Thoracic aorta (tissue), 2 donors: ENCODE data around the gene ZNF317. TPM values are rescaled to one million over a fixed set of nuclear protein-coding genes. Genes with fewer than 3 reads are reported as not detected.

Experiments
- ATAC-seq: fragments of 150-250 bp; one replicate; pipeline ENCODE4 v1.8.0; 2017; ENCODE audit warnings: low read depth; ENCODE audit not compliant: insufficient number of reproducible peaks, low FRiP score
- DNase-seq: peaks from one replicate; pipeline ENCODE4 v3.0.0-alpha.2; 2020; ENCODE audit warnings: low spot score
- H3K27ac ChIP-seq, 2 donors: fragments of 200-600 bp; sonication (generic); 1 replicate in 1 of 2; 2 replicates in 1 of 2; pipeline ENCODE4 v1.5.1; 2016; ENCODE audit warnings: mild to moderate bottlenecking in 2 of 2, moderate library complexity in 2 of 2
- H3K27me3 ChIP-seq: fragments of 200-600 bp; sonication (generic); replicated peaks from 2 replicates; pipeline ENCODE4 v1.6.0; 2016; ENCODE audit warnings: mild to moderate bottlenecking; ENCODE audit not compliant: insufficient read depth
- H3K36me3 ChIP-seq: fragments of 200-600 bp; sonication (generic); one replicate; pipeline ENCODE4 v1.5.1; 2016
- H3K4me1 ChIP-seq, 2 donors: fragments of 200-600 bp; sonication (generic); 1 replicate in 1 of 2; 2 replicates in 1 of 2; pipeline versions ENCODE4 v1.5.1 to v1.6.0; 2016; ENCODE audit warnings: low read depth in 2 of 2, mild to moderate bottlenecking in 1 of 2; ENCODE audit not compliant: control insufficient read depth in 1 of 2
- H3K4me3 ChIP-seq: fragments of 200-600 bp; sonication (generic); 2 replicates; pipeline ENCODE4 v1.5.1; 2016; ENCODE audit warnings: mild to moderate bottlenecking
- H3K9me3 ChIP-seq: fragments of 200-600 bp; sonication (generic); 2 replicates; pipeline ENCODE4 v1.5.1; 2016
- total RNA-seq, 2 donors: library from RNA; depleted of rRNA; stranded (reverse); fragments of >200 nt; gene quantifications; one replicate each; pipeline versions ENCODE4 v1.1.0 to v1.2.3, GENCODE V29; 2016
- TF ChIP-seq, protein P1 (sequence below): fragments of 200-600 bp; sonication (generic); IDR thresholded peaks from one replicate; pipeline ENCODE4 v1.5.1; 2019; ENCODE audit warnings: antibody characterized with exemption

Gene ZNF317
- total RNA-seq, 2 donors from 2014 or later, result 13.5 to 20.3 TPM

DNA sequence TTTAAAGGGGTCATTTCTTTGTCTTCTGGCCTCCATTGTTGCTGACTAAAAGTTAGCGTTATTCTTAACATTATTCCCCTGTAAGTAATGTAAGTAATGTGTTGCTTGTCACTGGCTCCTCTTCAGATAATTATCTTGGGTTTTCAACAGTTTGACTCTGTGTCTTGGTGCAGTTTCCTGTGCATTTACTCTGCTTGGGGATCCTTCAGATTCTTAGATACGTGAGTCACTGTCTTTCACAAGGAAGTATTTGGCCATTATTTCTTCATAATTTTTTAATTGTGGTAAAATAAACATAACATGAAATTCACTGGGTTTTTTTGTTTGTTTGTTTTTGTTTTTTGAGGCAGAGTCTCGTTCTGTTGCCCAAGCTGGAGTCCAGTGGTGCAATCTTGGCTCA lies 25.1 kb downstream of the ZNF317 start:
- ATAC-seq, result no peak
- H3K36me3 ChIP-seq, result peaks cover 42% of the 10 kb centered on the region
- TF ChIP-seq, protein P1, sequence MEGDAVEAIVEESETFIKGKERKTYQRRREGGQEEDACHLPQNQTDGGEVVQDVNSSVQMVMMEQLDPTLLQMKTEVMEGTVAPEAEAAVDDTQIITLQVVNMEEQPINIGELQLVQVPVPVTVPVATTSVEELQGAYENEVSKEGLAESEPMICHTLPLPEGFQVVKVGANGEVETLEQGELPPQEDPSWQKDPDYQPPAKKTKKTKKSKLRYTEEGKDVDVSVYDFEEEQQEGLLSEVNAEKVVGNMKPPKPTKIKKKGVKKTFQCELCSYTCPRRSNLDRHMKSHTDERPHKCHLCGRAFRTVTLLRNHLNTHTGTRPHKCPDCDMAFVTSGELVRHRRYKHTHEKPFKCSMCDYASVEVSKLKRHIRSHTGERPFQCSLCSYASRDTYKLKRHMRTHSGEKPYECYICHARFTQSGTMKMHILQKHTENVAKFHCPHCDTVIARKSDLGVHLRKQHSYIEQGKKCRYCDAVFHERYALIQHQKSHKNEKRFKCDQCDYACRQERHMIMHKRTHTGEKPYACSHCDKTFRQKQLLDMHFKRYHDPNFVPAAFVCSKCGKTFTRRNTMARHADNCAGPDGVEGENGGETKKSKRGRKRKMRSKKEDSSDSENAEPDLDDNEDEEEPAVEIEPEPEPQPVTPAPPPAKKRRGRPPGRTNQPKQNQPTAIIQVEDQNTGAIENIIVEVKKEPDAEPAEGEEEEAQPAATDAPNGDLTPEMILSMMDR, result no peak
- H3K4me3 ChIP-seq, result no peak overlapping the region
- no peaks in the 10 kb centered on the region for H3K4me1 ChIP-seq
- H3K9me3 ChIP-seq, result peaks cover 13% of the 10 kb centered on the region
- no peaks in the 10 kb centered on the region for H3K27me3 ChIP-seq
- H3K27ac ChIP-seq, result no peak overlapping the region
- no peak for DNase-seq

DNA sequence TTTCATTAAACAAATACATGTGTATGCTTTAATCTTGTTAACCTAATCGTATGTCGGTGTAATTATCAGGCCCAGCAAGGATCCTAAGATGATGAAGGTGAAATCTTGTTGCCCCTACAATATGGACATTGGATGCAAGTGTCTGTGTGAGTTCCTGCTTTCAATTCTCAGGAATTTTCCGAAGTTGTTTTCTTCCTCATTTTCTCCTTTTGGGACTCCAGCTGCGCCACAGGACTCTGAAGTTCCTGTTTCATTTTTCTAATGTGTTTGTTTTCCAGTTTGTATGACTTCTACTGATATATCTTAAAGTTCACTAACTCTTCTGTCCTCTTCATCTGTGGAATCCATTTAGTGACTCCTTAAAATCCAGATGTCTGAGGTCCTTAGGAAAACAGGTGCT lies 26.6 kb downstream of the ZNF317 start:
- no peak for ATAC-seq
- H3K4me1 ChIP-seq, result no peaks in the 10 kb centered on the region

DNA sequence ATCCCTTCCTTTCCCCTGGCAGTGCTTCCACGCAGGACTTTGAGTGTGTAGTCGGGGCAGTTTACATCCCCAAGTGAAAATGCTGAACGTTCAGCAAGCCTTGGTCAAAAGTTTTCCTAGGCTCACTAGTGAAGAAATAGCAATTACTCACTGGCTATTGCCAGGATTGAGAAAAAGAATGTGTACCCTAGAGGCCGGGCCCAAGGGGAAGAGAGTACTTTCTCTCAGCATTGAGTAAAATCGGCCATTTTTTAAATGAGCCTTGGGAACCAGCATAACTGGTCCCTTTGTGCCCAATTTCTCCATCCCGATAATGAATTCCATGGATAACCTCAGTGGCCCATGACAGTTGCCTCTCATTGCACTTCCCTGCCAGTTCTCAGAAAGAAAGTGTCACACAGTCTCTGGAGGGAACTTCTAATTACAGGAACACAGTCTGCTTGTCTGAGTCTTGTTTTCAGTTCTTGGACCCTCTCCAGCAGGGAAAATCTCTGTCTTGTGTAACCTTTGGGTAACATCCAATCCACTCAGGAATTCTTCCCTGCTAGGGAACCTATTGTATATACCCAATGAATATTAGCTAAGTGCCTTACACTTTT lies 31.3 kb downstream of the ZNF317 start:
- DNase-seq (no peak), ATAC-seq (no peak)
- Histone ChIP-seq H3K9me3 (no peaks in the 10 kb centered on the region), H3K27me3 (no peaks in the 10 kb centered on the region), H3K27ac (no peak overlapping the region), H3K4me1 (no peaks in the 10 kb centered on the region), H3K4me3 (no peak overlapping the region), H3K36me3 (no peaks in the 10 kb centered on the region)
- TF ChIP-seq, protein P1, result no peak

More for the DNA sequence above, 26.6 kb downstream of the ZNF317 start:
- TF ChIP-seq, protein P1, result no peak
- Histone ChIP-seq H3K27ac (no peak overlapping the region), H3K27me3 (no peaks in the 10 kb centered on the region), H3K9me3 (peaks cover 3% of the 10 kb centered on the region), H3K4me3 (no peak overlapping the region), H3K36me3 (peaks cover 26% of the 10 kb centered on the region)
- no peak for DNase-seq

DNA sequence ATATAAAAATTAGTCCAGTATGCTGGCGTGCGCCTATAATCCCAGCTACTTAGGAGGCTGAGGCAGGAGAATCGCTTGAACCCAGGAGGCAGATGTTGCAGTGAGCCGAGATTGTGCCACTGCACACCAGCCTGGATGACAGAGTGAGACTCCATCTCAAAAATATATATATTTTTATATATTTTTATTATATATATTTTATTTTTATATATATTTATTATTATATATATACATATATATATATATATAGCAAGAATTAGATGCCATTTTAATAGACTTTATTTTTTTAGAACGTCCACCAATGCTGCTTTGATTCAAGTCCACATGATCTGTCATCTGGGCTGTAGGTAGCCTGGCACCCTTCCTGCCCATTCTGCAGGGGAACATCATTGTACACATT lies 35.1 kb downstream of the ZNF317 start:
- ATAC-seq, result no peak

DNA sequence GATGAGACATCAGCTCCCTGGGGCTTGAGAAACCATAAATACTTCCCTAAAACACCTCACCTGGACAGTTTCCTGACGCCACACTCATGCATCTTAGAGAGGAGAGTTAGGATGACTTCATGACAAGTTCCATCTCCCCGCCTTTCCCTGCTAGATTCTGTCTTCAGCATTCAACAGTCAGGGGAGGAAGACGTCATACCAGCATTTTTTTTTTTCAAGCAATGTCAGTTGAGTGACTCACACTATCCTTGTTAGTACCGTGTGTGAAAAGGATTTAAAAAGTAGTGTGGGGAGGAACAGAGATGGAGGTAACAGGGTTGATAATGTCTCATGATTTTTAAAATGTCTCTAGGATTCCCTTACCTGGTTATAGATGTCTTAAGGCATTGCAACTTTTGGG lies 38.7 kb downstream of the ZNF317 start, which contains the start of gene OR7D2:
Gene OR7D2, plus strand, starts transcription at position 79 of the 400 bp plus-strand sequence. CDS start 6,803 bp downstream, outside the sequence.
- DNase-seq (no peak), ATAC-seq (no peak)
- Histone ChIP-seq H3K4me1 (no peaks in the 10 kb centered on the region), H3K27ac (no peak within 1 kb of the TSS), H3K4me3 (no peak within 1 kb of the TSS), H3K36me3 (no peaks in the 10 kb centered on the region), H3K27me3 (no peaks in the 10 kb centered on the region), H3K9me3 (no peaks in the 10 kb centered on the region)
- TF ChIP-seq, protein P1, result no peak

More for the DNA sequence above, 35.1 kb downstream of the ZNF317 start:
- H3K36me3 ChIP-seq, result no peaks in the 10 kb centered on the region
- no peak overlapping the region for H3K4me3 ChIP-seq
- TF ChIP-seq, protein P1, result no peak
- no peak for DNase-seq
- H3K27ac ChIP-seq, result no peak overlapping the region
- H3K27me3 ChIP-seq, result no peaks in the 10 kb centered on the region
- H3K4me1 ChIP-seq, result no peaks in the 10 kb centered on the region
- H3K9me3 ChIP-seq, result no peaks in the 10 kb centered on the region
